Stimulated activated CD8-positive, alpha-beta memory T cell treated with anti-CD3 and anti-CD28 coated beads, Interleukin-15, amount 100 ng/mL, for 4 hours (primary cell): ENCODE results near the gene RYR2.
"Not testable (repeated sequence)": the region's sequence is repeated elsewhere in the genome, so short reads cannot be mapped to it uniquely, and the experiment has no call there.

Experiments
- DNase-seq, 2 donors: peaks; one replicate each; pipeline ENCODE4 v3.0.0-alpha.2; 2020; ENCODE audit warnings: low read depth in 2 of 2

The RYR2 gene

GRCh38 chr1:237084341-237085077 lies 42.5 kb downstream of the RYR2 start:
- DNase-seq: no peak

- no peak for DNase-seq
Measured at GRCh38 chr1:237091691-237092090, 49.7 kb downstream of the RYR2 start.

- DNase-seq: no peak
Measured at GRCh38 chr1:237093691-237094090, 51.7 kb downstream of the RYR2 start.

GRCh38 chr1:237098541-237098940 lies 56.6 kb downstream of the RYR2 start:
- DNase-seq: no peak

GRCh38 chr1:237103021-237103420 lies 61.0 kb downstream of the RYR2 start:
- no peak for DNase-seq

- no peak for DNase-seq
Measured at GRCh38 chr1:237104096-237104495, 62.1 kb downstream of the RYR2 start.

GRCh38 chr1:237105826-237106225 lies 63.8 kb downstream of the RYR2 start:
- DNase-seq: no peak

- no peak for DNase-seq
Measured at GRCh38 chr1:237108297-237109040, 66.5 kb downstream of the RYR2 start.

- no peak for DNase-seq
Measured at GRCh38 chr1:237111807-237112206, 69.8 kb downstream of the RYR2 start.

- no peak for DNase-seq
Measured at GRCh38 chr1:237112663-237113062, 70.7 kb downstream of the RYR2 start.

GRCh38 chr1:237115035-237115434 lies 73.1 kb downstream of the RYR2 start:
- no peak for DNase-seq

- DNase-seq: no peak
Measured at GRCh38 chr1:237119091-237119490, 77.1 kb downstream of the RYR2 start.

- DNase-seq: no peak
Measured at GRCh38 chr1:237120683-237121082, 78.7 kb downstream of the RYR2 start.

GRCh38 chr1:237124856-237125462 lies 83.0 kb downstream of the RYR2 start:
- no peak for DNase-seq

GRCh38 chr1:237126180-237126579 lies 84.2 kb downstream of the RYR2 start:
- no peak for DNase-seq

- not testable (repeated sequence) for DNase-seq
Measured at GRCh38 chr1:237127301-237127700, 85.3 kb downstream of the RYR2 start.

- DNase-seq: no peak
Measured at GRCh38 chr1:237133921-237134320, 91.9 kb downstream of the RYR2 start.

GRCh38 chr1:237134929-237135328 lies 92.9 kb downstream of the RYR2 start:
- DNase-seq: no peak

- no peak for DNase-seq
Measured at GRCh38 chr1:237138551-237138950, 96.6 kb downstream of the RYR2 start.

GRCh38 chr1:237139732-237140131 lies 97.7 kb downstream of the RYR2 start:
- DNase-seq: no peak

GRCh38 chr1:237140986-237141385 lies 99.0 kb downstream of the RYR2 start:
- no peak for DNase-seq

- no peak for DNase-seq
Measured at GRCh38 chr1:237141502-237141901, 99.5 kb downstream of the RYR2 start.
